ENCODE results near the gene TRIP10. TPM values are rescaled to one million over a fixed set of nuclear protein-coding genes. Genes with fewer than 3 reads are reported as not detected.

TRIP10 gene
- total and polyA plus RNA-seq, 2 of the 13 experiments (the other 11 are each of a cell fraction or from before 2014, with no cell fraction given), result 32.5 to 33.2 TPM

DNA sequence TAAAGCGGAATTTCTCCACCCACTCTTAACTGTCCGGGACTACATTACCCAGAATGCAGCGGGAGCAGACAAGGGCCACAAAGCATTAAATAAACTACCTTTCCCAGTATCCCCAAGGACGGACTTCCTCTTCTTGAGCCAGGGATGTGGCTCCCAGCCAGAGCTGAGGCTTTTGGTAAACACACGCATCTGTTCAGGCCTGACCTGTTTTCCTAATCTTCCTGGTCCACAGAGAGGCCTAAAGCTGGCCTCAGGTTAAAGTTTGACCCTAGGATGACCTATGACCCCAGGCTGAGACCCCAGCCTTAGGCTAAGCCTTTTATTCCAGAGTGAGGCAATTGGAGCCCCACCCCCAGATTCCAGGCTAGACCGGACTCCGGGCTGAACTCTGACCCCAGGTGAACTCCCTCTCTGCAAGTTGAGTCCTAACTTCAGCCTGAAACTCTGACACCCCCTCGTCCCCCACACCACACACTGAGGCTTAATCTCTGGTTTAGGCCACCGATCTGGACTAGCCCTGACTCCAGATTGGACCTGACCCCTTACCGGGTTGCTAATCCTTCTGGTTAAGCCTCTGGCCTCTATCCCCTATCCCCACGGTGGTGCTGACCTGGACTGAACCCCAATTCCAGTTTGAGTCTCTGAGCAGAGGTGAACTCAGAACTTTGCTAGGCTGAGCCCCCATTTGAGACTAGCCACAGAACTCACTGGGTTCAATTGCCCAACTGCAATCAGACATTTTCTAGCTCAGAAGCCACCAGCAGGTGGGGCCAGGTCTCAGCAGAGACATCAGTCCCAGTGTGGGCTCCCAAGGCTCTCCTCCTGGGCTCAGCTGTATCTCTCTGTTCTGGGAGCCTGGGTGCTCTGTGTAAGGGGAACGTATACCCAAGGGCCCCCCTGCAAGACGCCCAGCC lies 1.4 kb upstream of the TRIP10 start (continued):
- TF ChIP-seq KDM6A (CRISPR knock-in tag; IDR thresholded peaks at IDR 0.05; ENCODE audit: low read depth) (no peak), POLR2A (IDR thresholded peaks at IDR 0.05; ENCODE audit: insufficient read depth in 1 of 2, low read depth in 2 of 2, low read length in 2 of 2) (0 out of 4 replicates have a peak, but pooled peaks of 1 of the 2 experiments have one; percentile 7), ZNF652 (CRISPR knock-in tag; IDR thresholded peaks at IDR 0.05; ENCODE audit: borderline replicate concordance, low read depth) (no peak), PLRG1 (conservative IDR thresholded peaks at IDR 0.05) (no peak), MIXL1 (CRISPR knock-in tag; IDR thresholded peaks at IDR 0.05) (peak; percentile 21; the same call in 1 of the 2 replicates), ZSCAN25 (CRISPR knock-in tag; IDR thresholded peaks at IDR 0.05) (no peak), NCOA5 (CRISPR knock-in tag; IDR thresholded peaks at IDR 0.05) (no peak), POLR2G (IDR thresholded peaks at IDR 0.05; ENCODE audit: low read depth, low read length) (0 out of 2 replicates have a peak, but pooled peaks have one; percentile 3), MAFF (IDR thresholded peaks at IDR 0.05; ENCODE audit: low read depth, low read length) (no peak), RXRA (CRISPR knock-in tag; IDR thresholded peaks at IDR 0.05) (peak; percentile 89; the same call in 1 of the 2 replicates), RAD51 (IDR thresholded peaks at IDR 0.05; ENCODE audit: borderline replicate concordance) (no peak), ZNF180 (CRISPR knock-in tag; IDR thresholded peaks at IDR 0.05; ENCODE audit: borderline replicate concordance, low read depth) (no peak), RXRB (CRISPR knock-in tag; IDR thresholded peaks at IDR 0.05; ENCODE audit: borderline replicate concordance) (peak; percentile 50), ZNF597 (CRISPR knock-in tag; IDR thresholded peaks at IDR 0.05) (no peak), ELF4 (CRISPR knock-in tag; IDR thresholded peaks at IDR 0.05; ENCODE audit: borderline replicate concordance) (no peak; the same call in 1 of the 2 replicates), REL (CRISPR knock-in tag; conservative IDR thresholded peaks at IDR 0.05) (no peak), ZNF24 (IDR thresholded peaks at IDR 0.05) (no peak), GLI4 (CRISPR knock-in tag; IDR thresholded peaks at IDR 0.05; ENCODE audit: borderline replicate concordance) (no peak), ZIK1 (CRISPR knock-in tag; IDR thresholded peaks at IDR 0.05; ENCODE audit: borderline replicate concordance, low read depth) (no peak), ZNF883 (CRISPR knock-in tag; IDR thresholded peaks at IDR 0.05; ENCODE audit: not compliant biosample characterization) (no peak)
- TF ChIP-seq, protein P1, sequence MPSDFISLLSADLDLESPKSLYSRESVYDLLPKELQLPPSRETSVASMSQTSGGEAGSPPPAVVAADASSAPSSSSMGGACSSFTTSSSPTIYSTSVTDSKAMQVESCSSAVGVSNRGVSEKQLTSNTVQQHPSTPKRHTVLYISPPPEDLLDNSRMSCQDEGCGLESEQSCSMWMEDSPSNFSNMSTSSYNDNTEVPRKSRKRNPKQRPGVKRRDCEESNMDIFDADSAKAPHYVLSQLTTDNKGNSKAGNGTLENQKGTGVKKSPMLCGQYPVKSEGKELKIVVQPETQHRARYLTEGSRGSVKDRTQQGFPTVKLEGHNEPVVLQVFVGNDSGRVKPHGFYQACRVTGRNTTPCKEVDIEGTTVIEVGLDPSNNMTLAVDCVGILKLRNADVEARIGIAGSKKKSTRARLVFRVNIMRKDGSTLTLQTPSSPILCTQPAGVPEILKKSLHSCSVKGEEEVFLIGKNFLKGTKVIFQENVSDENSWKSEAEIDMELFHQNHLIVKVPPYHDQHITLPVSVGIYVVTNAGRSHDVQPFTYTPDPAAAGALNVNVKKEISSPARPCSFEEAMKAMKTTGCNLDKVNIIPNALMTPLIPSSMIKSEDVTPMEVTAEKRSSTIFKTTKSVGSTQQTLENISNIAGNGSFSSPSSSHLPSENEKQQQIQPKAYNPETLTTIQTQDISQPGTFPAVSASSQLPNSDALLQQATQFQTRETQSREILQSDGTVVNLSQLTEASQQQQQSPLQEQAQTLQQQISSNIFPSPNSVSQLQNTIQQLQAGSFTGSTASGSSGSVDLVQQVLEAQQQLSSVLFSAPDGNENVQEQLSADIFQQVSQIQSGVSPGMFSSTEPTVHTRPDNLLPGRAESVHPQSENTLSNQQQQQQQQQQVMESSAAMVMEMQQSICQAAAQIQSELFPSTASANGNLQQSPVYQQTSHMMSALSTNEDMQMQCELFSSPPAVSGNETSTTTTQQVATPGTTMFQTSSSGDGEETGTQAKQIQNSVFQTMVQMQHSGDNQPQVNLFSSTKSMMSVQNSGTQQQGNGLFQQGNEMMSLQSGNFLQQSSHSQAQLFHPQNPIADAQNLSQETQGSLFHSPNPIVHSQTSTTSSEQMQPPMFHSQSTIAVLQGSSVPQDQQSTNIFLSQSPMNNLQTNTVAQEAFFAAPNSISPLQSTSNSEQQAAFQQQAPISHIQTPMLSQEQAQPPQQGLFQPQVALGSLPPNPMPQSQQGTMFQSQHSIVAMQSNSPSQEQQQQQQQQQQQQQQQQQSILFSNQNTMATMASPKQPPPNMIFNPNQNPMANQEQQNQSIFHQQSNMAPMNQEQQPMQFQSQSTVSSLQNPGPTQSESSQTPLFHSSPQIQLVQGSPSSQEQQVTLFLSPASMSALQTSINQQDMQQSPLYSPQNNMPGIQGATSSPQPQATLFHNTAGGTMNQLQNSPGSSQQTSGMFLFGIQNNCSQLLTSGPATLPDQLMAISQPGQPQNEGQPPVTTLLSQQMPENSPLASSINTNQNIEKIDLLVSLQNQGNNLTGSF (CRISPR knock-in tag; IDR thresholded peaks at IDR 0.05), result no peak
- TF ChIP-seq, protein P2, sequence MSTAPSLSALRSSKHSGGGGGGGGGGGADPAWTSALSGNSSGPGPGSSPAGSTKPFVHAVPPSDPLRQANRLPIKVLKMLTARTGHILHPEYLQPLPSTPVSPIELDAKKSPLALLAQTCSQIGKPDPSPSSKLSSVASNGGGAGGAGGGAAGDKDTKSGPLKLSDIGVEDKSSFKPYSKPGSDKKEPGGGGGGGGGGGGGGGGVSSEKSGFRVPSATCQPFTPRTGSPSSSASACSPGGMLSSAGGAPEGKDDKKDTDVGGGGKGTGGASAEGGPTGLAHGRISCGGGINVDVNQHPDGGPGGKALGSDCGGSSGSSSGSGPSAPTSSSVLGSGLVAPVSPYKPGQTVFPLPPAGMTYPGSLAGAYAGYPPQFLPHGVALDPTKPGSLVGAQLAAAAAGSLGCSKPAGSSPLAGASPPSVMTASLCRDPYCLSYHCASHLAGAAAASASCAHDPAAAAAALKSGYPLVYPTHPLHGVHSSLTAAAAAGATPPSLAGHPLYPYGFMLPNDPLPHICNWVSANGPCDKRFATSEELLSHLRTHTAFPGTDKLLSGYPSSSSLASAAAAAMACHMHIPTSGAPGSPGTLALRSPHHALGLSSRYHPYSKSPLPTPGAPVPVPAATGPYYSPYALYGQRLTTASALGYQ (CRISPR knock-in tag; IDR thresholded peaks at IDR 0.05), result no peak

Measured in HepG2 (cell line).